ENCODE data around the gene RPUSD4. TPM values are rescaled to one million over a fixed set of nuclear protein-coding genes. Genes with fewer than 3 reads are reported as not detected.

RPUSD4 gene
- polyA plus RNA-seq, 1 of the 3 experiments (the other 2 are of a cell fraction) = 18.0 TPM

DNA sequence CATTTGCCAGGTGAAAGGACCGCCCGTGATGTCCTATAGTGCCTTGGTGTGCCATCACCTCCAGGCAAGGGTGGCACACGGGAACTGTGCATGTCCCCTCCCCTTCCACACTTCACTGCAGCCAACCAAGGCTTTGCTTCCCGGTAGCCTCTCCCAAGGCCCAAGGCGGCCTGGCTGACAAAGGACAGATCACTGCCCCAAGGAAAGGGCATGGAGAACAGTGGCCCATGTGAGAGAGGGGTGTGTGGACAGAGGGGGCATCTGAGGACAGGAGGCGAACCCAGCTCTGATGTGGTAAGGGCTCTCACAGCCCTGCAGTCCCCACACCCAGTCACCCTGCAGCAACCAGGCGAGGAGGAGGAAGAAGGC lies 50.4 kb downstream of the RPUSD4 start:
- Histone ChIP-seq H3K27ac (ENCODE audit: low read depth in 2 of 2, low read length in 1 of 2) (no peak overlapping the region), H3K9me2 (no peaks in the 10 kb centered on the region), H3K9ac (no peak overlapping the region), H3K36me3 (replicated peaks in 1 of 2; ENCODE audit: control insufficient read depth in 1 of 2, insufficient read depth in 2 of 2, low read length in 1 of 2) (no peaks in the 10 kb centered on the region), H3K4me3 (ENCODE audit: low read depth in 2 of 2, low read length in 1 of 2) (no peak overlapping the region), H3K79me2 (ENCODE audit: insufficient read depth) (no peaks in the 10 kb centered on the region), H2AFZ (ENCODE audit: low read depth) (no peak overlapping the region), H3F3A (replicated peaks; ENCODE audit: insufficient read depth) (no peaks in the 10 kb centered on the region), H3K27me3 (ENCODE audit: insufficient read depth) (no peaks in the 10 kb centered on the region), H3K9me3 (no peaks in the 10 kb centered on the region), H3K4me1 (ENCODE audit: control insufficient read depth in 1 of 2, insufficient read depth in 2 of 2, low read depth in 1 of 2, low read length in 1 of 2) (peaks cover 9 to 45% of the 10 kb centered on the region in 2 experiments; a peak in 2 of 4 replicates), H3K4me2 (no peak overlapping the region), H4K20me1 (ENCODE audit: insufficient read depth) (no peaks in the 10 kb centered on the region)
- TF ChIP-seq TAF1 (IDR thresholded peaks at IDR 0.05; ENCODE audit: borderline replicate concordance, low read depth, low read length) (no peak), FOXM1 (IDR thresholded peaks at IDR 0.05; ENCODE audit: low read depth) (no peak), YY1 (IDR thresholded peaks at IDR 0.05; ENCODE audit: low read depth) (no peak), GATA2 (CRISPR knock-in tag; IDR thresholded peaks at IDR 0.05) (no peak), EZH2phosphoT487 (IDR thresholded peaks at IDR 0.05; ENCODE audit: borderline replicate concordance, low read depth) (no peak)
- TF ChIP-seq, protein P1, sequence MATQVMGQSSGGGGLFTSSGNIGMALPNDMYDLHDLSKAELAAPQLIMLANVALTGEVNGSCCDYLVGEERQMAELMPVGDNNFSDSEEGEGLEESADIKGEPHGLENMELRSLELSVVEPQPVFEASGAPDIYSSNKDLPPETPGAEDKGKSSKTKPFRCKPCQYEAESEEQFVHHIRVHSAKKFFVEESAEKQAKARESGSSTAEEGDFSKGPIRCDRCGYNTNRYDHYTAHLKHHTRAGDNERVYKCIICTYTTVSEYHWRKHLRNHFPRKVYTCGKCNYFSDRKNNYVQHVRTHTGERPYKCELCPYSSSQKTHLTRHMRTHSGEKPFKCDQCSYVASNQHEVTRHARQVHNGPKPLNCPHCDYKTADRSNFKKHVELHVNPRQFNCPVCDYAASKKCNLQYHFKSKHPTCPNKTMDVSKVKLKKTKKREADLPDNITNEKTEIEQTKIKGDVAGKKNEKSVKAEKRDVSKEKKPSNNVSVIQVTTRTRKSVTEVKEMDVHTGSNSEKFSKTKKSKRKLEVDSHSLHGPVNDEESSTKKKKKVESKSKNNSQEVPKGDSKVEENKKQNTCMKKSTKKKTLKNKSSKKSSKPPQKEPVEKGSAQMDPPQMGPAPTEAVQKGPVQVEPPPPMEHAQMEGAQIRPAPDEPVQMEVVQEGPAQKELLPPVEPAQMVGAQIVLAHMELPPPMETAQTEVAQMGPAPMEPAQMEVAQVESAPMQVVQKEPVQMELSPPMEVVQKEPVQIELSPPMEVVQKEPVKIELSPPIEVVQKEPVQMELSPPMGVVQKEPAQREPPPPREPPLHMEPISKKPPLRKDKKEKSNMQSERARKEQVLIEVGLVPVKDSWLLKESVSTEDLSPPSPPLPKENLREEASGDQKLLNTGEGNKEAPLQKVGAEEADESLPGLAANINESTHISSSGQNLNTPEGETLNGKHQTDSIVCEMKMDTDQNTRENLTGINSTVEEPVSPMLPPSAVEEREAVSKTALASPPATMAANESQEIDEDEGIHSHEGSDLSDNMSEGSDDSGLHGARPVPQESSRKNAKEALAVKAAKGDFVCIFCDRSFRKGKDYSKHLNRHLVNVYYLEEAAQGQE (IDR thresholded peaks at IDR 0.05; ENCODE audit: low read depth, low read length) = no peak
- CTCF ChIA-PET = interaction anchor here (1.1 to 1.8 kb wide), 2 partner anchors 33 to 82 kb away, joined by 3 to 10 read pairs; no protein-coding TSS in a partner anchor
- POLR2A ChIA-PET = interaction anchor here (1.1 kb wide), 1 partner anchor 99 kb away, joined by 3 read pairs; no protein-coding TSS in a partner anchor
- 93% methylated on average over 4 of the region's 7 CpGs for WGBS (ENCODE audit: low lambda C conversion rate)
- peak; percentile 52 for DNase-seq

DNA sequence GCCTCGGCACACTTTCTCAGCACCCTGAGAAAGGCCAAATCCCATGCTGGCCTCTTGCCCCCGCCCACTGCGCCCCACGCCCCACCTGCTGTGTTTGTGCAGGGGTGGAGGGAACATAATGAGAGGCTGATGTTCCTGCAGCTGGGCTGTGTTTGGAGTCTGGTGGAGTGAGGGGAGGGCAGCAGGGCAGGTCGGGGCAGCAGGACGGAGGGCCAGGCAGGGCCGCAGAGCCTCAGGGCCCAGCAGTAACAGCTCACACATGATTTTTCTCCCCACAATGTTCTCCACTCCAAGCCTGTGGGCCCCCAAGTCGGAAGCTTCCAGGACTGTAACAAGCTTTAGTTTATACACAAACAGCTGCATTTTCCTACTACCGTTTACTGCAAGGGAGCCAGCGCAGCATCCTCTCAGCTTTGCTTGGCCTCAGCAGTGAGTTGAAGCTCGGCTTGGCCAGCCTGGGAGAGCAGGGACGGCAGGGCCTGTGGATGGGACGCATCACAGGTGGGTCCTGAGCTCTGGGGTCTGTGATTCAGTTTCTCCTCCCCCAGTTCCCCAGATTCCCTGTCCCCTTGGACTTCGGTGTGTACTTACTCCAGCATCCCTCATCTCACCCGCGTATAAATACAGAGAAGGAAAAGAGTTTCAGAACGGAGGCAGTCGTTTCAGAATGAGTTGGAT lies 51.0 kb downstream of the RPUSD4 start:
- no peak overlapping the region for H2AFZ ChIP-seq (ENCODE audit: low read depth)
- ChIA-PET POLR2A (interaction anchor here (1.0 to 1.1 kb wide), 2 partner anchors 46 to 99 kb away, joined by 3 read pairs; no protein-coding TSS in a partner anchor), CTCF (interaction anchor here (1.1 to 1.8 kb wide), 2 partner anchors 33 to 82 kb away, joined by 3 to 10 read pairs; no protein-coding TSS in a partner anchor)
- WGBS (ENCODE audit: low lambda C conversion rate) = 83% methylated on average over 13 of the region's 18 CpGs
- no peak overlapping the region for H3K9ac ChIP-seq
- H3K4me2 ChIP-seq = no peak overlapping the region
- peak; percentile 69 for DNase-seq
- H3K9me2 ChIP-seq = no peaks in the 10 kb centered on the region
- H3K36me3 ChIP-seq (replicated peaks in 1 of 2; ENCODE audit: control insufficient read depth in 1 of 2, insufficient read depth in 2 of 2, low read length in 1 of 2) = no peaks in the 10 kb centered on the region
- H3F3A ChIP-seq (replicated peaks; ENCODE audit: insufficient read depth) = no peaks in the 10 kb centered on the region
- H3K4me3 ChIP-seq (ENCODE audit: low read depth in 2 of 2, low read length in 1 of 2) = no peak overlapping the region
- peak overlapping the region in 1 of 2 experiments; percentile 8; a peak in 1 of 4 replicates for H3K27ac ChIP-seq (ENCODE audit: low read depth in 2 of 2, low read length in 1 of 2)
- H3K4me1 ChIP-seq (ENCODE audit: control insufficient read depth in 1 of 2, insufficient read depth in 2 of 2, low read depth in 1 of 2, low read length in 1 of 2) = peaks cover 9 to 40% of the 10 kb centered on the region in 2 experiments; a peak in 2 of 4 replicates
- H4K20me1 ChIP-seq (ENCODE audit: insufficient read depth) = no peaks in the 10 kb centered on the region
- TF ChIP-seq, protein P1 (IDR thresholded peaks at IDR 0.05; ENCODE audit: low read depth, low read length) = no peak
- TF ChIP-seq GATA2 (CRISPR knock-in tag; IDR thresholded peaks at IDR 0.05) = no peak
- no peak for TF ChIP-seq TEAD4 (IDR thresholded peaks at IDR 0.05; ENCODE audit: borderline replicate concordance, insufficient read depth)
- TF ChIP-seq, protein P2, sequence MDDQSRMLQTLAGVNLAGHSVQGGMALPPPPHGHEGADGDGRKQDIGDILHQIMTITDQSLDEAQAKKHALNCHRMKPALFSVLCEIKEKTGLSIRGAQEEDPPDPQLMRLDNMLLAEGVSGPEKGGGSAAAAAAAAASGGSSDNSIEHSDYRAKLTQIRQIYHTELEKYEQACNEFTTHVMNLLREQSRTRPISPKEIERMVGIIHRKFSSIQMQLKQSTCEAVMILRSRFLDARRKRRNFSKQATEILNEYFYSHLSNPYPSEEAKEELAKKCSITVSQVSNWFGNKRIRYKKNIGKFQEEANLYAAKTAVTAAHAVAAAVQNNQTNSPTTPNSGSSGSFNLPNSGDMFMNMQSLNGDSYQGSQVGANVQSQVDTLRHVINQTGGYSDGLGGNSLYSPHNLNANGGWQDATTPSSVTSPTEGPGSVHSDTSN (IDR thresholded peaks at IDR 0.05) = no peak
- TF ChIP-seq TCF12 (IDR thresholded peaks at IDR 0.05) = no peak
- TF ChIP-seq RFX5 (IDR thresholded peaks at IDR 0.05; ENCODE audit: low read length) = no peak
- TF ChIP-seq YY1 (IDR thresholded peaks at IDR 0.05; ENCODE audit: low read depth) = no peak
- no peaks in the 10 kb centered on the region for H3K27me3 ChIP-seq (ENCODE audit: insufficient read depth)
- H3K79me2 ChIP-seq (ENCODE audit: insufficient read depth) = no peaks in the 10 kb centered on the region
- no peaks in the 10 kb centered on the region for H3K9me3 ChIP-seq

Data from SK-N-SH (cell line).